Hematopoietic multipotent progenitor cell (in vitro differentiated cells): Measurements from ENCODE around the gene CLCNKB. TPM values are rescaled to one million over a fixed set of nuclear protein-coding genes. Genes with fewer than 3 reads are reported as not detected.
"Not testable (repeated sequence)": the region's sequence is repeated elsewhere in the genome, so short reads cannot be mapped to it uniquely, and the experiment has no call there.

Experiments used
- DNase-seq, 3 donors: peaks; one replicate each; pipeline ENCODE4 v3.0.0-alpha.2; 2011 to 2015; ENCODE audit warnings: low read depth in 2 of 3, low spot score in 2 of 3
- total RNA-seq: library from RNA; depleted of rRNA; stranded (reverse); fragments of >200 nt; gene quantifications from one replicate; pipeline ENCODE4 v1.2.3, GENCODE V29; 2012

CLCNKB gene
- 0.81 TPM for total RNA-seq

DNA sequence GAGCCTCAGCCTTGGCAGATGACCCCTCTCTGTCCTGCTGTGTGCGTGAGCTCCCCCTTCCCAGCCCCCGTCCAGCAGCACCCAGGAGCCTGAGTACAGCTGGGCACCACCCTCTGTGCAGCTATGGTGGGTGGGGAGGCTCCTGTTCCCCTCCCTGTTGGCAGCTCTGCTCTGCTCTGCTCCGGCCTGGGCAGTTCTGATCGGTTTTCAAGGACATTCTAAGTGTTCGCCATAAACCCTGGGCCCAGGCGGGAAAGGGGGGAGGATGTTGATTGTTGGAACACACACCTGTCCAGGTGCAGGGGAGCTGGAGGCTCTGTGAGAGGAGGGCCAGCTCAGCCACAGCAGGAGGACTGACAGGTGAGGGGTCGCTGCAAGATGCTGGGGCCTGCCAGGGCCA is at the start of gene CLCNKB:
Gene CLCNKB, plus strand, starts transcription at position 262 of the 400 bp plus-strand sequence. CDS start 711 bp downstream, outside the sequence.
- no peak for DNase-seq

DNA sequence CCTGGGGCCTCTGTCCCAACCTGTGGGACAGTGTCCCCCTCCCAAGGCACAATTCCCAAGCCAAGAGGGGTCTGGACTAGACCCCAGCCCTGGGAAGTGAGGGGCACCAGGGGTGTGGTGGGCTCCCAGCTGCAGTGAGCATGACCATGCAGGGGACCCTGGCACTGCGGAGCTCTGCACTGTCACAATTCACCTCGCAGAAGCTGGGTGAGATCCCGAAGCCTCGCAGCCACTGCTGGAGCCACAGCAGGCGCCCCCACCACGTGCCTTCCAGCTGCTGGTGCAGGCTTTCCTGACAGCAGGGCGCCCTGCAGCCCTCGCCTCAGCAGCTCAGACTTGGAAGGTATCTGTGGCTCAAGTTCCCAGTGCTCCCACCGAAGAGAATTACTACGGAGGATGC is 49.5 kb upstream of the CLCNKB start:
- no peak for DNase-seq

DNA sequence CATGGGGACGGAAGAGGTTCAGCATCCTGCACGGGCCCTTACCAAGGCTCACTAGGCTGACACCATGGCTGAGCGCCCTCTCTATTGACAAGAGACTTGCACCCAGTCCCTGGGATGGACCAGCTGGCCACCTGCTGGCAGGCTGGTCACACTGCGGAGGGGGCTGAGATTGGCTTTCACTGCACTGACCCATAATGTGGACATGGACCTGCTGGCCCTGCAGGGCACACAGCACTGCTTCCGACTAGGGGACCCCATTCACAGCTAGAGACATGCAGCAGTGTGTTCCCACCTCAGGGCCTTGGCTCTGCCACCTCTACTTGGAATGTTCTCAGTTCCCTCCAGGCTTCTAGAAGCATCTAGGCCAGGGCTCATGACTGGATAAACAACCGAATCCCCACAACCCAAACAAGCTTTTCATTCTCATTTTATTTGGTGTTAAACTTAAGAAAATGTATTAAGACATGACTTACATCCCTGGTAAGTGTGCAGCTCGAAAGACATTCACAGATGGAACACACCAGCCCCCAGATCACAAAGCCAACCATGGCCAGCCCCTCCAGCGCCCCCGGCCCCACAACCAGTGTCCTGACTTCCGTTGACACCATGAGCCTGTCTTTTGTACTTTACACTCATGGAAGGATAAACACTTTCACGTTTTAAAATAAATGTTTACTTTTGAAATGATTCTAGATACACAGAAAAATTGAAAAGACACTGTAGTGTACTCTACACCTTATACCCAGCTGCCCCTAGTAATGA is 48.8 kb upstream of the CLCNKB start:
- peak in 1 of 3 donors; percentile 56 for DNase-seq

- no peak for DNase-seq
Observed at GRCh38 chr1:15997076-15997585, 46.5 kb upstream of the CLCNKB start.

- no peak for DNase-seq
Observed at GRCh38 chr1:15997637-15998280, 45.8 kb upstream of the CLCNKB start.

GRCh38 chr1:15998929-15999328 is 44.7 kb upstream of the CLCNKB start:
- no peak for DNase-seq

GRCh38 chr1:16001274-16001673 is 42.3 kb upstream of the CLCNKB start:
- DNase-seq: not testable (repeated sequence)

- DNase-seq: no peak
Observed at GRCh38 chr1:16005597-16005996, 38.0 kb upstream of the CLCNKB start.

DNA sequence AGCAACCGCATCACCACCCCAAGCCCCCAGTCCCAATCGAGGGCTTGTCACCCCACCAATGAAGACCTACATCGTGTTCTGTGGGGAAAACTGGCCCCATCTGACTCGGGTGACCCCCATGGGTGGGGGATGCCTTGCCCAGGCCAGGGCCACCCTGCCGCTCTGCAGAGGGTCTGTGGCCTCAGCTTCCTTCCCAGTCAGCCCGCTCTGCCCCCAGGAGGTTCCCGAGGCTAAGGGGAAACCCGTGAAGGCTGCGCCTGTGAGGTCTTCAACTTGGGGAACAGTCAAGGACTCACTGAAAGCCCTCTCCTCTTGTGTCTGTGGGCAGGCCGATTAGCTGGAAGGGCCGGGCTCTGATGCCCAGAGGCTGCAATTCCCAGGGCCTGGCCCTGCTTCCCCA is 37.6 kb upstream of the CLCNKB start:
- DNase-seq: no peak

DNA sequence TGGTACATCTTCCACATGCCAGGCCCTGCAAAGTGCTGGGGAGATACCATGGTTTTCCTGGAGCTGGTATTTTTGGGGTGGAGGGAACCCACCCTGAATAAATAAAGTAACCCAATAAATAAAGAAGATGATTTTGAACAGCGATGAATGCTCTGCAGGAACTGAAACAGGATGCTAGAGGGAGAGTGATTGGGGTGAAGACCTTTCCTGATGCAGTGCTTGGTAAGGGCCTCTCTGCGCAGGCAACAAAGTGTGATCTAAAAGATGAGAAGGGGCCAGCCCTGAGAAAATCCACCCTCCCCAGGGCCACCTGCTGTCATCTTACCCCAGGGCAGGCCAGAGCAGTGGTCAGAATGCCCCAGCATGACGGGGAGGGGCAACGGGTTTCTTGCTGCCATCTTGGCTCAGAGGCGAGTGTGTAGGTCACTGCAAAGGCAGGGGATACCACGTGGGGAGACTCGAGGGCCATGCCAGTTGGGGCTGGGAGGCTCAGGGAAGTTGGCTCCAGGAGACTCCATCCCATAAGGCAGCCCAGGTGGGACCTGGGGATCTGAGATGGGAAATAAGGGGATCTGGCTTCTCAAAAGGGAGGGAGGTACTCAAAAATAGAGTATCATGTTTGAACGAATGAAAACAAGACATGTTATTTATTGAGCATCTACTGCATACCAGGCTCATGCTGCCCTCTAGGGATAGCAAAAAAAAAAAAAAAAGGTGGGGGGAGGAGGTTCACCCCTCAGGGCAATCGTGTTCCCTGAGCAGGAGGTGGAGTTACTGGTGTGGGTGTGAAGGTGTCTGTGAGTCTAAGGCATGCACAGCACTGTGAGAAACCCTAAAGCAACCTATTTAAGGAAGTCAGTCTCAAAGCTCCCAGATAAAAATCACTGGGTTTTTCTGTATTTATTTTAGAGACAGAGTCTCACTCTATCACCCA is 36.8 kb upstream of the CLCNKB start:
- peak in 1 of 3 donors; percentile 30 for DNase-seq

DNA sequence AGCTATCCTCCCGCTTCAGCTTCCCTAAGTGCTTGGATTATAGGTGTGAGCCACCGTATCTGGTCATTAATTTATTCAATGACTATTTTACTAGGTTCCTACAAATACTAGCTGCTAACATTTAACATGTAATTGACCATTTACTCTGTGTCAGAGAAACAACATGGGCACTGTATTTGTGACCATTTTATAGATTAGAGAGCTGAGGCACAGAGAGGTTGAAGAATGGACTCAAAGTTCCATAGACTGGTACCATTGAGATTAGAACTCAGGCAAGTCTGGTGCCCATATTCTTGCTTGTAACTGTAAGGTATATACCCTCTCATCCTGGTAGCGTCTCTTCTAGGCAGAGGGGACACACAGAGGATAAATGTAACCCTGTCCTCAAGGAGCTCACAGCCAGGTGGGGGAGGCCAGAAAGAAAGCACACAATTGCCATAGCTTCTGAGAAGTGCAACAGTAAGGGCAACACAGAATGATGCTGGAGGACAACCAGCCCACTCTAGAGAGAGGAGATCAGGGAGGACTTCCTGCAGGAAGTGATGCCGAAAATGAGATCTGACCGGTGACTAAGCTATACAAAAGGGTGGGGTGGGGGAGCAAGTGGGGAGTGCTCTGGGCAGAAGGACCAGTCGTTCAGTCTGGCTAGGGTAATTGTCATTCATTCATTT is 35.8 kb upstream of the CLCNKB start:
- no peak for DNase-seq

GRCh38 chr1:16009030-16009460 is 34.5 kb upstream of the CLCNKB start:
- DNase-seq: peak; percentile 41 to 79 (median 66)

GRCh38 chr1:16009678-16010077 is 33.9 kb upstream of the CLCNKB start:
- DNase-seq: no peak

DNA sequence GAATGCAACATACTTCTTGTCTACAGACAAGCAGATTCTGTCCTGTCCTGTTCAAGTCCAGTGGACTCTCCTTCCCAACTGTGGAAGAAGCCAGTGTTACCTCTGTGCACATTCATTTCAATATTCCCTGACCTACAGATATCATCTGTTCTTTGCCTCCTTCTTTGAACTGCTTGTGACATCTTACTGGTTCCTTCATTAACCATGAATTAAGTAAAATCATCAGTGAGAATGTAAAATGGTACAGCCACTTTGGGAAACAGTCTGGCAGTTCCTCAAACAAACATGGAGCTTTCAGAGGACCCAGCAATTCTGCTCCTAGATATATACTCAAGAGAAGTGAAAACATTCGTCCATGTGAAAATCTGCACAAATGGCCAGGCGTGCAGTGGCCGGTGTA is 32.7 kb upstream of the CLCNKB start:
- no peak for DNase-seq

GRCh38 chr1:16011936-16012589 is 31.5 kb upstream of the CLCNKB start:
- DNase-seq: no peak

- DNase-seq: peak in 2 of 3 donors; percentile 59 to 71
Observed at GRCh38 chr1:16012590-16013219, 30.9 kb upstream of the CLCNKB start.

GRCh38 chr1:16013220-16013907 is 30.2 kb upstream of the CLCNKB start:
- DNase-seq: peak in 2 of 3 donors; percentile 87

GRCh38 chr1:16013908-16014258 is 29.7 kb upstream of the CLCNKB start:
- no peak for DNase-seq
